Ovary (tissue), 9 donors: Measurements from ENCODE around the gene MTR. TPM values are rescaled to one million over a fixed set of nuclear protein-coding genes. Genes with fewer than 3 reads are reported as not detected.

Experiments used
- DNase-seq, 5 donors: peaks; one replicate each; pipeline ENCODE4 v3.0.0-alpha.2; 2019 to 2020
- H3K27ac ChIP-seq, 2 donors: fragments of 200-600 bp; one replicate each; pipeline versions ENCODE4 v1.5.1 to v1.8.0; 2019 to 2022
- H3K27me3 ChIP-seq: fragments of 200-600 bp; one replicate; pipeline ENCODE4 v1.8.0; 2022
- H3K36me3 ChIP-seq: fragments of 200-600 bp; sonication (generic); one replicate; pipeline ENCODE4 v1.5.1; 2019
- H3K4me1 ChIP-seq: one replicate; pipeline ENCODE4 v1.8.1; 2013; ENCODE audit warnings: mild to moderate bottlenecking, moderate library complexity; ENCODE audit not compliant: insufficient read depth
- H3K4me3 ChIP-seq: fragments of 200-600 bp; sonication (generic); one replicate; pipeline ENCODE4 v1.5.1; 2017
- H3K9me3 ChIP-seq, 2 donors: fragments of 200-600 bp in 1 of 2; sonication (generic) in 1 of 2; one replicate each; pipeline versions ENCODE4 v1.5.1 to v1.8.1; 2013 to 2019; ENCODE audit warnings: mild to moderate bottlenecking in 1 of 2, moderate library complexity in 1 of 2
- EP300 ChIP-seq: sonication (generic); formaldehyde crosslinking; IDR thresholded peaks from one replicate; pipeline ENCODE4 v1.6.1; 2017; ENCODE audit warnings: antibody characterized with exemption
- POLR2A ChIP-seq: fragments of 450-650 bp; IDR thresholded peaks from one replicate; pipeline ENCODE4 v1.6.1; 2017; ENCODE audit warnings: antibody characterized with exemption, mild to moderate bottlenecking, moderate library complexity
- WGBS, 3 donors: extraction: QIAGEN DNeasy Blood & Tissue Kit in 1 of 3; methylation state at CpG; one replicate each; pipeline versions ENCODE4 v1.1.5 to v1.1.7; 2013 to 2017; 5-methylcytosine and 5-hydroxymethylcytosine counted together
- intact Hi-C, 4 donors: fragments of 100-400 bp; cut with DNase I; formaldehyde crosslinking; loops; one replicate each; pipeline versions ENCODE4 v1.11.0 to v1.15.1; 2022 to 2023
- polyA plus RNA-seq, 2 donors: library from polyadenylated mRNA; stranded (reverse); fragments of 200-250 nt in 1 of 2; fragments of 350-450 nt in 1 of 2; fragmentation: Illumina TruSeq in 1 of 2; extraction: RNeasy Lipid Tissue Mini Kit (QIAGEN cat#74804) in 1 of 2; gene quantifications; one replicate each; pipeline ENCODE4 v1.2.3, GENCODE V29; 2013 to 2014
- total RNA-seq, 7 donors: library from RNA; depleted of rRNA in 2 of 7; stranded (reverse); fragments of >200 nt in 2 of 7; fragmentation: NEBNext Ultra II Directional in 3 of 7; extraction: Animal tissue kit (Norgen Biotek cat#: 25700) in 3 of 7; gene quantifications; one replicate each; pipeline versions ENCODE4 v1.1.0 to v1.2.4, GENCODE V29; 2016 to 2023
- TF ChIP-seq, protein P1 (sequence below), 3 donors: fragments of 450-650 bp in 2 of 3; fragments of 200-600 bp in 1 of 3; IDR thresholded peaks; one replicate each; pipeline versions ENCODE4 v1.5.1 to v1.8.0; 2016 to 2022; ENCODE audit warnings: antibody characterized with exemption in 3 of 3, mild to moderate bottlenecking in 1 of 3
- donor health status: DM: no; HTN: no; CAD: no; lungs with moderate emphysema.
- donor health status: DM: no; HTN: no; CAD: no.
- donor health status: Bipolar disorder and iron deficiency.
- donor health status: DM: yes; HTN: yes; CAD: no.
- donor health status: DM: no; HTN: no; CAD: no.
- donor health status: DM: yes; HTN: yes; CAD: no.

The MTR gene
- total and polyA plus RNA-seq, 9 donors, result 10.2 to 60.8 (median 49.5) TPM

DNA sequence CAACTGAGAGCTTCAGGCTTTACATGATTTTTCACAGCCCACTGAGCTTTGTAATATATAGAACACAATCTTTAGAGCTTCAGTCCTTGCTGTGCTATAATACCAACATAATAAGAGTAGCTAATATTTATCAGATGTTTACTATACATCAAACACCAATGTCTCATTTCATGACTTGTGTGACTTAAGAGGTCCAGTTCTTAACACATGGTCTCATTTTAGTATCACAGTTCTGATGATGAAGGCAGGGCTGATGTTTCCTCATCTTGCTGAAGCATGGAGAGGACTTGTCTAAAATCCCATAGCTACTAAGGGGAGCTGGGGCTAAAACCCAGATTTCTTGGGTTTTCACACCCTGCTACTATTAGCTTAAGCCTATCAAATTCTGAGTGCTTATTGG lies 5.5 kb downstream of the MTR start:
- no peaks in the 10 kb centered on the region for H3K36me3 ChIP-seq
- no peaks in the 10 kb centered on the region for H3K9me3 ChIP-seq
- H3K4me3 ChIP-seq, result no peak overlapping the region
- TF ChIP-seq POLR2A, result no peak
- TF ChIP-seq, protein P1, sequence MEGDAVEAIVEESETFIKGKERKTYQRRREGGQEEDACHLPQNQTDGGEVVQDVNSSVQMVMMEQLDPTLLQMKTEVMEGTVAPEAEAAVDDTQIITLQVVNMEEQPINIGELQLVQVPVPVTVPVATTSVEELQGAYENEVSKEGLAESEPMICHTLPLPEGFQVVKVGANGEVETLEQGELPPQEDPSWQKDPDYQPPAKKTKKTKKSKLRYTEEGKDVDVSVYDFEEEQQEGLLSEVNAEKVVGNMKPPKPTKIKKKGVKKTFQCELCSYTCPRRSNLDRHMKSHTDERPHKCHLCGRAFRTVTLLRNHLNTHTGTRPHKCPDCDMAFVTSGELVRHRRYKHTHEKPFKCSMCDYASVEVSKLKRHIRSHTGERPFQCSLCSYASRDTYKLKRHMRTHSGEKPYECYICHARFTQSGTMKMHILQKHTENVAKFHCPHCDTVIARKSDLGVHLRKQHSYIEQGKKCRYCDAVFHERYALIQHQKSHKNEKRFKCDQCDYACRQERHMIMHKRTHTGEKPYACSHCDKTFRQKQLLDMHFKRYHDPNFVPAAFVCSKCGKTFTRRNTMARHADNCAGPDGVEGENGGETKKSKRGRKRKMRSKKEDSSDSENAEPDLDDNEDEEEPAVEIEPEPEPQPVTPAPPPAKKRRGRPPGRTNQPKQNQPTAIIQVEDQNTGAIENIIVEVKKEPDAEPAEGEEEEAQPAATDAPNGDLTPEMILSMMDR (IDR thresholded peaks at IDR 0.05), result no peak
- DNase-seq, result no peak
- H3K4me1 ChIP-seq, result peaks cover 9% of the 10 kb centered on the region
- no peak overlapping the region for H3K27ac ChIP-seq
- H3K27me3 ChIP-seq, result no peaks in the 10 kb centered on the region
- intact Hi-C loops, result no loop called here

DNA sequence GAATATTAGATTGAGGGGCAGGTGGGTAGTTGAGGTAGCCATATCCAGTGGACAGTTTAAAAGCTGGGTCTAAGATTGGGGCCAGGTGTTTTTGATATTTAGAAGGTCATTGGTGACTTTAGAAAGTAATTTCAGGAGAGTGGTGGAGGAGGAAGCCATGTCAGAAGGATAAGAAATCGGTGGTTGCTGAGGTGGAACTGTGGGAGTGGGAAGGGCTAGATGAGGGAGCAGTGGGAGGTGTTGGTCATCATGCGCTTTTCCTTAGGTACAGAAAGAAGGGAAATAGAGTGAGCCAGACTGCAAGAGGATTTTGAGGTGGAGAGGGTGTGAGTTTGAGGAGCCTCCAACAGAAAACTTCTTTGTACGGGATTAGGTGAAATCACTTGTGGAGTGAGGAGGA lies 7.2 kb downstream of the MTR start:
- Histone ChIP-seq H3K27ac (no peak overlapping the region), H3K9me3 (no peaks in the 10 kb centered on the region), H3K36me3 (no peaks in the 10 kb centered on the region), H3K4me3 (no peak overlapping the region), H3K27me3 (no peaks in the 10 kb centered on the region), H3K4me1 (peaks cover 9% of the 10 kb centered on the region)
- no peak for DNase-seq
- TF ChIP-seq POLR2A (no peak), EP300 (no peak)
- TF ChIP-seq, protein P1 (IDR thresholded peaks at IDR 0.05), result no peak
- intact Hi-C loops, result no loop called here
- WGBS, 3 donors, result 70 to 91% (median 82%) methylated on average over 3 of the region's 3 CpGs

DNA sequence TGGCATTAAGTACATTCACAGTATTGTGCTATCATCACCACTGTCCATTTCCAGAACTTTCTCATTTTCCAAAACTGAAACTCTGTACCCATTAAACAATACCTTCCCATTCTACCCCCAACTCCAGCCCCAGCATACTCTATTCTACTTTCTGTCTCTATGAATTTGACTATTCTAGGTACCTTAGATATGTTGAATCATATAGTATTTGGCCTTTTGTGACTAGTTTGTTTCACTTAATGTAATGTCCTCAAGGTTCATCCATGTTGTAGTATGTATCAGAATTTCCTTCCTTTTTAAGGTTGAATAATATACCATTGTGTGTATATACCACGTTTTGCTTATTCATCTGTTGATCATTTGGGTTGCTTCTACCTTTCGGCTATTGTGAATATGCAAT lies 11.5 kb downstream of the MTR start:
- intact Hi-C loops, result no loop called here
- H3K27ac ChIP-seq, result no peak overlapping the region
- DNase-seq, result no peak
- WGBS, 3 donors, result 94 to 95% (median 94%) methylated on average over 2 of the region's 2 CpGs
- peaks cover 7% of the 10 kb centered on the region for H3K4me1 ChIP-seq
- no peaks in the 10 kb centered on the region for H3K9me3 ChIP-seq
- H3K4me3 ChIP-seq, result no peak overlapping the region
- no peaks in the 10 kb centered on the region for H3K36me3 ChIP-seq
- TF ChIP-seq POLR2A (no peak), EP300 (no peak)
- TF ChIP-seq, protein P1 (IDR thresholded peaks at IDR 0.05), result no peak
- H3K27me3 ChIP-seq, result no peaks in the 10 kb centered on the region

DNA sequence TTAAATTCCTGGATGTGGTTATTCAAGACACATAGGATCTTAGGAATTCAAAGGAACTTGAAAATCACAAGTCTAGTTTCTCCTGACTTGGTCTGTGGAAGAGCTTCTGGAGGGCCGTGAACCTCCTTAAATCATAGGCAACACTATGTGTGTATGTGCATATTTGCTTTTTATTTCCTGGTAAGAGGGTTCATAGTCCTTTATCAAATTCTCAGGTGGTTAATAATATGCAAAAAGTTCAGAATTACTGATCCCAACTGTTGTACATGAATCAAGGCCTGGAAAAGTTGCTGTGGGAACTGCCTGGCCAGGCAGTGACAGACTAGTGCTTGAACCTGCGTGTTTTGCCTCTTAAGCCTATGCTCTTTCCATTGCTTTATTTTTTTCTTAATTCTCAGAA lies 12.9 kb downstream of the MTR start:
- no peaks in the 10 kb centered on the region for H3K36me3 ChIP-seq

DNA sequence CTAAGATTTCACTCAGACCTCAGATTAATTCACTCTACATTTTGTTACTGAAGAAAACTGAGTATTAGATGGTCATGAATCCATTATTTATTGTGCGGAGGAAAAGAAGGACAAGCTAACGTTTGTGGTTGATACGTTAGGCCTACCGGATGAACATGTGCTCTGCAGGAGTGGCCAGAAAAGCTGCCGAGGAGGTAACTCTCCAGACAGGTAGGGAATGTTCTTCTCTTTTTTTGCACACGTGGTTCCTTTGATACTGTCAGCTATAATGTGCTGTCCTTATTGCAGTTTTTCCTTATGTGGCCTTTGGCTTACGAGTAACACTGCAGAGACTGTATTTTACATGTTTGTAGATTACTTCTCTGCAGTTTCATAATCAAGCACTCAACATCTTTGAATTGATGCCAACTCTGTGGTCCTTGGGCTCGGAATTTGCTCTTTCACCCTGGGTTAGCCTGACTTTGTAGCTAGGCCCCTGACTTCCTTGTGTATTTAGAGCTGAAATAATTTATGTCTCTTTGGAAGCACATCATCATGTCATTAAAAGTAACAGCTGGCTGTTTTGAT lies 13.6 kb downstream of the MTR start:
- Histone ChIP-seq H3K4me1 (peaks cover 2% of the 10 kb centered on the region), H3K27me3 (no peaks in the 10 kb centered on the region), H3K36me3 (no peaks in the 10 kb centered on the region), H3K9me3 (no peaks in the 10 kb centered on the region), H3K27ac (no peak overlapping the region), H3K4me3 (no peak overlapping the region)
- 71 to 83% (median 79%) methylated on average over 8 of the region's 8 CpGs for WGBS, 3 donors
- DNase-seq, result no peak
- no peak for TF ChIP-seq EP300
- TF ChIP-seq, protein P1 (IDR thresholded peaks at IDR 0.05), result no peak
- no peak for TF ChIP-seq POLR2A
- intact Hi-C loops, result no loop called here

More for the DNA sequence above, 12.9 kb downstream of the MTR start:
- no peak for DNase-seq
- intact Hi-C loops, result no loop called here
- Histone ChIP-seq H3K4me1 (peaks cover 2% of the 10 kb centered on the region), H3K9me3 (no peaks in the 10 kb centered on the region), H3K27me3 (no peaks in the 10 kb centered on the region), H3K27ac (no peak overlapping the region), H3K4me3 (no peak overlapping the region)
- 93 to 98% (median 96%) methylated on average over 2 of the region's 2 CpGs for WGBS, 3 donors
- no peak for TF ChIP-seq EP300
